Lung (tissue), 12 donors: ENCODE results near the gene POLR3E. TPM values are rescaled to one million over a fixed set of nuclear protein-coding genes. Genes with fewer than 3 reads are reported as not detected.

Experiments used
- ATAC-seq: fragments of 200-7000 bp; cut with Tn5 transposase; one replicate; pipeline ENCODE4 v1.9.1; 2020; ENCODE audit warnings: moderate number of reproducible peaks; ENCODE audit not compliant: insufficient read depth, low FRiP score
- DNase-seq, 3 donors: peaks; one replicate each; pipeline ENCODE4 v3.0.0-alpha.2; 2013 to 2017
- H3K27ac ChIP-seq, 2 donors: one replicate each; pipeline ENCODE4 v1.5.1; 2013; ENCODE audit warnings: mild to moderate bottlenecking in 2 of 2, moderate library complexity in 2 of 2, control low read depth in 1 of 2, inconsistent platforms in 1 of 2, low read depth in 1 of 2, low read length in 1 of 2
- H3K27me3 ChIP-seq, 3 donors: one replicate each; pipeline ENCODE4 v1.5.1; 2013; ENCODE audit warnings: low read length in 2 of 3; ENCODE audit not compliant: control insufficient read depth in 3 of 3, insufficient read depth in 3 of 3
- H3K36me3 ChIP-seq, 4 donors: one replicate each; pipeline ENCODE4 v1.5.1; 2013; ENCODE audit warnings: low read length in 4 of 4, mild to moderate bottlenecking in 1 of 4, moderate library complexity in 1 of 4; ENCODE audit not compliant: control insufficient read depth in 4 of 4, insufficient read depth in 4 of 4
- H3K4me1 ChIP-seq, 5 donors: one replicate each; pipeline ENCODE4 v1.5.1; 2013; ENCODE audit warnings: low read length in 5 of 5, mild to moderate bottlenecking in 2 of 5, moderate library complexity in 1 of 5; ENCODE audit not compliant: control insufficient read depth in 5 of 5, insufficient read depth in 5 of 5
- H3K4me3 ChIP-seq: one replicate; pipeline ENCODE4 v1.5.1; 2013; ENCODE audit warnings: mild to moderate bottlenecking, control low read depth, moderate library complexity
- H3K9ac ChIP-seq, 2 donors: one replicate each; pipeline ENCODE4 v1.5.1; 2013; ENCODE audit warnings: low read length in 2 of 2, control low read depth in 1 of 2; ENCODE audit not compliant: insufficient read depth in 1 of 2
- H3K9me3 ChIP-seq, 4 donors: one replicate each; pipeline ENCODE4 v1.5.1; 2013; ENCODE audit warnings: low read length in 3 of 4, mild to moderate bottlenecking in 1 of 4, moderate library complexity in 1 of 4; ENCODE audit not compliant: control insufficient read depth in 4 of 4, insufficient read depth in 3 of 4
- CTCF ChIP-seq: IDR thresholded peaks from 2 replicates; pipeline ENCODE4 v1.5.1; 2012; ENCODE audit warnings: mild to moderate bottlenecking; ENCODE audit errors: control extremely low read depth, extremely low read depth
- WGBS, 2 donors: extraction: QIAGEN DNeasy Blood & Tissue Kit; methylation state at CpG; one replicate each; pipeline ENCODE4 v1.1.7; 2013; 5-methylcytosine and 5-hydroxymethylcytosine counted together
- polyA plus RNA-seq, 2 donors: library from polyadenylated mRNA; stranded (reverse); fragments of 200-250 nt; gene quantifications; one replicate each; pipeline ENCODE4 v1.2.1, GENCODE V29; 2013
- total RNA-seq, 2 donors: library from RNA; depleted of rRNA in 1 of 2; stranded (reverse); fragments of >200 nt in 1 of 2; gene quantifications; one replicate each; pipeline ENCODE4 v1.2.1, GENCODE V29; 2014 to 2021
- donor health status: control.
- donor health status: control.
- donor health status: Bipolar disorder and iron deficiency.
- donor health status: healthy.
- donor health status: DM: yes; HTN: yes; CAD: no.

The POLR3E gene
- total and polyA plus RNA-seq, 4 donors: 23.2 to 44.3 (median 34.0) TPM

- peaks cover 0 to 7% (median 4%) of the 10 kb centered on the region in 4 donors for H3K9me3 ChIP-seq
- ATAC-seq (no peak), DNase-seq (no peak)
- H3K4me1 ChIP-seq: no peaks in the 10 kb centered on the region
- peaks cover 8 to 48% (median 37%) of the 10 kb centered on the region in 4 donors for H3K36me3 ChIP-seq
- 83 to 90% methylated on average over 4 of the region's 4 CpGs for WGBS, 2 donors
- no peak for TF ChIP-seq CTCF
- no peak overlapping the region for H3K27ac ChIP-seq
- H3K27me3 ChIP-seq: no peaks in the 10 kb centered on the region
- no peak overlapping the region for H3K4me3 ChIP-seq
- no peak overlapping the region for H3K9ac ChIP-seq
These were observed 34.7 kb upstream of the POLR3E start for GRCh38 chr16:22262460-22262859.

DNA sequence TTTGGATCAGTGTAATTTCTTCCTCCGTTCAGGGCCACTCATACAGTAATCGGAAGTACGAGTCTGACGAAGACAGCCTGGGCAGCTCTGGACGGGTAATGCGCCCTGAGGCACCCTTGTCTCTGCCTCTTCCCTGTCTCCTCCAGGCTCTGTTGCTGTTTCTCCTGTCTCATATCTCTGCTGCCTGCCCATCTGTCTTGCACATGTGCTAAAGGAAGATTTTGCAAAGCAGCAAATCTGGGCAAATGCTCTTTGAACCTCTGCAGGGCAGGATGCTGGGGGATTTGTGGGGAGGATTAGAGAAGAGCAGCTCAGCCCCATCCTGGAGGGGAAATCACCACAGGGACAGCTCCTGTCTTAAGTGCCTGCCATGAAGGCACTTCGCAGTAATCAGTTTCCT lies 32.4 kb upstream of the POLR3E start:
- 92 to 95% methylated on average over 7 of the region's 7 CpGs for WGBS, 2 donors
- Histone ChIP-seq H3K9me3 (peaks cover 0 to 2% (median 0%) of the 10 kb centered on the region in 4 donors), H3K27me3 (no peaks in the 10 kb centered on the region), H3K4me1 (no peaks in the 10 kb centered on the region), H3K36me3 (peaks cover 0 to 43% (median 23%) of the 10 kb centered on the region in 4 donors), H3K9ac (no peak overlapping the region), H3K4me3 (no peak overlapping the region), H3K27ac (no peak overlapping the region)
- no peak for ATAC-seq
- DNase-seq: no peak
- TF ChIP-seq CTCF: no peak

DNA sequence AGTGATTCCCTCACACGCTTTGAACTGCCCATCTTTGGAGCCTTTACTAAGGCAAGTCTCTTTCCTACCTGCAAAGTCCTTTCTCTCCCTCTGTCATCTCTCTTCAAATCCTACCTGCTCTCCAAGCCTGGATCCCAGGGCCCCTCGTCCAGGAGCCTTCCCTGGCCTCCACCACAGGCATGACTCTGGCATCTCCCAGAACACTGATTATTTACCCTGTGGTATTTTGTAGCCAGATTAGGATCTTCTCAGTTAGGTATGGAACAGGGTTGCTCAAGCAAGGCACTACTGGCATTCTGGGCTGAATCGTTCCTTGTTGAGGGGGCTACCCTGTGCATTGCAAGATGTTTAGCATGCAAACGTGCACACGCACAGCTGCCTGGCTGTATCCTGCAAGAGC lies 31.9 kb upstream of the POLR3E start:
- H3K27me3 ChIP-seq: no peaks in the 10 kb centered on the region
- DNase-seq (no peak), ATAC-seq (no peak)
- peaks cover 0 to 2% (median 0%) of the 10 kb centered on the region in 4 donors for H3K9me3 ChIP-seq
- no peak overlapping the region for H3K4me3 ChIP-seq
- peaks cover 0 to 41% (median 19%) of the 10 kb centered on the region in 4 donors for H3K36me3 ChIP-seq
- no peak overlapping the region for H3K9ac ChIP-seq
- no peak for TF ChIP-seq CTCF
- 92 to 93% methylated on average over 5 of the region's 5 CpGs for WGBS, 2 donors
- no peak overlapping the region for H3K27ac ChIP-seq
- no peaks in the 10 kb centered on the region for H3K4me1 ChIP-seq

GRCh38 chr16:22266546-22266945 lies 30.7 kb upstream of the POLR3E start:
- peaks cover 3 to 35% (median 13%) of the 10 kb centered on the region in 4 donors for H3K36me3 ChIP-seq
- TF ChIP-seq CTCF: no peak
- no peak overlapping the region for H3K27ac ChIP-seq
- peaks cover 0 to 2% (median 0%) of the 10 kb centered on the region in 4 donors for H3K9me3 ChIP-seq
- H3K9ac ChIP-seq: no peak overlapping the region
- DNase-seq (no peak), ATAC-seq (no peak)
- 95 to 98% methylated on average over 19 of the region's 19 CpGs for WGBS, 2 donors
- no peaks in the 10 kb centered on the region for H3K4me1 ChIP-seq
- H3K4me3 ChIP-seq: no peak overlapping the region
- no peaks in the 10 kb centered on the region for H3K27me3 ChIP-seq
